Esophagus mucosa (tissue), 1 donor: ENCODE results near the gene CENPT. TPM values are rescaled to one million over a fixed set of nuclear protein-coding genes. Genes with fewer than 3 reads are reported as not detected.
"Not testable (repeated sequence)": the region's sequence is repeated elsewhere in the genome, so short reads cannot be mapped to it uniquely, and the experiment has no call there.

Experiments used
- ATAC-seq: fragments of 200-7000 bp; cut with Tn5 transposase; one replicate; pipeline ENCODE4 v1.9.1; 2020
- total RNA-seq: library from RNA; stranded (reverse); gene quantifications from one replicate; pipeline ENCODE4 v1.2.4, GENCODE V29; 2023
- donor health status: DM: yes; HTN: yes; CAD: no.

Gene CENPT
- total RNA-seq, 1 donor from 2014 or later: 16.5 TPM

DNA sequence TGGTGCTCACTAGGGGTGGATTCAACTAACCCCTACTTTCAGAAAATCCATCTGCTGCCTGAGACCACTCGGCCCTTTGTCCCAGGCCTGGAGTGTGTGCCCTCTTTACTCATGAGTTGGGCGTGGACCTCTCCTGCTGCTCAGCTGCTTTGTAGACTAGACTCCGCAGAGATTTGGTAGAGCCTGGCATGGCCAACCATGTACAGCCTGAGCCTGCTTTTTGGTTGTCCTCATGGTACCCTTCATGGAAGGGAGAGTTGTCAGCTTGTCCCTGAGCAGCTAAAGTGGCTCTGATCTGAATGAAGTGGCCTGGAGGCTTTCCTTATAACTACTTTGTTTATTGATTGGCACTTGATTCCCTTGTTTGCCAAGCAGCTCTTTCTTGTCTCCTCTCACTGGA lies 26.9 kb upstream of the CENPT start:
- peak; percentile 5 for ATAC-seq

DNA sequence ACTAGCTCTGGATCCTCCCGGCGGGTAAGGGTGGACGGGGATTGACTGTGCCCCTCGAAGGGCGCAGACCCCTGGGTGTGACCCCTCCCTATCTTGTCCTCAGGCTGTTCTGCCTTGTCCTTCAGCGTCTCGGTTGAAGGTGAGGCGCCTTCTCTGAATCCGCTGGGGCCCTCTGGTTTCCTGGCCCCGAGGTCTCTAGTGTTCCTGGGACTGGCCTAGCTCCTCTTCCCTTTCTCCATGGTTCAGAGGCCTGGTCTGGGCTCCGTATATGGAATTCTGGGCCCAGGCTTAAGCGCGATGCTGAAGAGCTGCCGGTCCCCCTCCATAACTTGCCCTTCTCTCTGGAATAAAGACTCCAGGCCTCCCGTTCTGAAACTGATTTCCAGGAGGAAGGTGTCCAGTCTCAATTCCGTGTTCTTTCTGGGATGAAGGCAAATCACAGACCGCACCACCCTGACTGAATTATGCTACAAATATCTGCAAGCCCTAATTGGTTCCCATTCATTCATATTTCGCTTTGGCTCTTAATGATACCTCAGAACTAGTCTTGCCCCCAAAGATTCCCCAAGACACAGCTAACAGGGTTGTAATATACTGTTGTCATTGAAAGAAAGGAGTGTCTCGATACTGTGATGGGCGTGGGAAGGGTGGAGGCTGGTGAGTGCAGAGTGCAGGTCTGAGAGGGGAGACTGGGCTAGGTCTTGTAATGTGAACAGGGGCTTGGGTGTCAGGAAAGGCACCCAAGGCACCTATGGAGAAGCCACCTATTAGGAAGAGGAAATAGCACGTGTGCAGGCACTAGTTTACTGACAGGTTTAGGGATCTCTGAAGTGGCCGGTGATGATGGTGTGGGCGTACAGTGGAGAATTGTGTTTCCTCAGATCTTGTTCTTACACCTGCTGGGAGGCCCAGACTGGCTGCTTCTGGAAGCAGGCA lies 26.2 kb upstream of the CENPT start:
- ATAC-seq: peak; percentile 35

DNA sequence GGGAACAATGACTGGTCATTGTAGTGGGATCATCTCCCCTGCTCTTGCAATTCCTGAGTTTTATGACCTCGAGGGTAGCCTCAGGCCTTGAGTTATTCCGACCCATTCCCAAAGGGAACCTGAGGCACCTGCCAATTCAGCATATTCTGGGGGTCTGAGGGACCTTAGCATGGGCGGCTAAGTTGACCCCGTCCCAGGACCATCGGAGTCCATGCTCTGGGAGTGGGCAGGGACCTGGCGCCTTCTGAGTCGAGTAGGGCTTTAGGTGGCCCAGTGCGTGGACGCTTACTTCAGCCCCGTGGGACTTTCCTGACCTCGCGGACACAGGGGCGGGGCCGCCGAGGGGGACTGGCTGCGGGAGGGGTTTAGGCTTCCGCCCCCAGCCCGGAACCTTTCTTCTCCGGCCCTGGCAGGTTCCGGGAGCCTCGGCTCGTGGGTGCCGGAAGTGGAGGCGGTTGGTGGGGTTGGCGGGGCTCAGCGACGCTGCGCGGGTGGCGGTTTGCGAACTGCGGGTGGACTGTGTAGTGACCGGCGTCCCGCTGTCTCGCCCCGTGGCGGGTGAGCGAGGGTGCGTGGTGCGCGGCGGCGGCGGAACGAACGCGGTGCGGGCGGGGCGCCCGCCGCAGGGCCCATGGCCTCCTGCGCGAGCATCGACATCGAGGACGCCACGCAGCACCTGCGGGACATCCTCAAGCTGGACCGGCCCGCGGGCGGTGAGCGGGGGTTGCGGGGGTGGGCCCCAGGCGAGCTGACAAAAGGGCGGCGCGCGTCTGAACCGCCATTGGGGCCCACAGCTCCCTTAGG lies 25.3 kb upstream of the CENPT start, which contains the start of gene EDC4:
Gene EDC4, plus strand, starts transcription at position 422 of the 804 bp plus-strand sequence. Its CDS starts 210 bp downstream, at position 632.
- ATAC-seq: peak; percentile 76

DNA sequence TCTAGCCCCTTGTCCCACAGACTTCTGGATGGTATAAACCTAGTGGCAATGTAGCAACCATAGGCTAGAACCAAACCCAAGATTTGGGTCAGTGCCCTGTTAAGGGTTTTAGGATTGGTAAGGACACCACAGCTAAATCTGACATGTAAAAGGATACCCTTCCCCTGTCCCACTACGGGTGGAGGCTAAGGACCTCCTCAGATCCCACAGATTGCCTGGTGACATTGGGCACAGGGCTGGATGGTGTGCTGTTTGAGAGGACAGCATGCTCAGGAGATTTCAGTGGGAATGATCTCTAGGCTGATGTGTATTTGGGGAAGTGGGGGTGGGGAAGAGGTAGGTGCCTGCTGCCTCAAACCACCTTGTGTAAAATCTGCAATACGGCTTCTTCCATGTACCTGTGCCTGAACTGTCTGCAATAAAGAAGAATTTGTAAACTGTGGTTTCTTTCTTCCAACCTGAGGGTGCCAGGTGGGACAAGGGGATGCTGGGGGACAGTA lies 24.7 kb upstream of the CENPT start:
- ATAC-seq: no peak

DNA sequence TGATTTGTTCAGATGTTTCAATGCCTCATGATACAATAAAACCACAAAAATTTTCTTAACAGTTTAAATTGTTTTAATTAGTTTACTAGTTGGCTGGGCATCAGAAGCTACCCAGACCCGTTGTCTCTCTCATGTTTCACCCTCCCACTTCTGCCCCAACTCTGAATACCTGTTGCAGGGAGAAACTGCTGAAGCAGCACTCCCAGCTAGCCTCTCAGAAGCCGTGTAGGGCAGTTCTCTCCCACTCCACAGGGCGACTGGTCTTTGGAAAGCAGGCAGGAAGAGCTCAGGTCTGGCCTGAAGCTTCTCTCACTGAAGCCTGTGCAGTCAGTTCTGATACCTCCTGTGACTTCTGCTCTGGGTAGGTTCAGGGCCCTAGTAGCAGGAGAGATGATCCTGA lies 23.8 kb upstream of the CENPT start:
- ATAC-seq: no peak

DNA sequence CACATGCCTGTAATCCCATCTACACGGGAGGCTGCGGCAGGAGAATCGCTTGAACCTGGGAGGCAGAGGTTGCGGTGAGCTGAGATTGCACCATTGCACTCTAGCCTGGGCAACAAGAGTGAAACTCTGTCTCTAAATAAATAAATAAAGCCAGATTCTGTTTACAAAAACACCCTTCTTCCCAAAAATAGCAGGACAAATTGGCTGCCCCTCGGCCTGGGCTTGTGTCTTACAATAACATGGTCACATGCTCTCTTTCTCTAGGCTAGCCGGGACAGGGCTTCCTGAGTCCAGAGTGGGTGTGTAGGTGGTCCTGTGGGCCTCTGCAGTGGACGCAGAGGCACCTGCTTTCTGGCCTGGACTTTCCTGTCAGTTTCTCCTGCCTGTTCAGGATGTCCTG lies 22.2 kb upstream of the CENPT start:
- no peak for ATAC-seq

DNA sequence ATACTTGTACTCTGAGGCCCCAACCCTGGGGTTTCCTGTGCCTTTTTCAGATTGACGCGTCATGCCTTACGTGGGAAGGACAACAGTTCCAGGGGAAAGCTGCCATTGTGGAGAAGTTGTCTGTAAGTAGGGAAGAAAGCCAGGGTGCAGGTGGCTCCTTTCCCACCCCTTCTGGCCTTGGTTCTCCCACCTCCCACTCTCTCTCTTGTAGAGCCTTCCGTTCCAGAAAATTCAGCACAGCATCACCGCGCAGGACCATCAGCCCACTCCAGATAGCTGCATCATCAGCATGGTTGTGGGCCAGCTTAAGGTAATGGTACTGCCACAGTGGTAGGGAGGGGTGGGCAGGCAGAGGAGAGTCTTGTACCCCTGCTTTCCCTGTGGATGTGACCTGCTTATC lies 20.8 kb upstream of the CENPT start:
- no peak for ATAC-seq

DNA sequence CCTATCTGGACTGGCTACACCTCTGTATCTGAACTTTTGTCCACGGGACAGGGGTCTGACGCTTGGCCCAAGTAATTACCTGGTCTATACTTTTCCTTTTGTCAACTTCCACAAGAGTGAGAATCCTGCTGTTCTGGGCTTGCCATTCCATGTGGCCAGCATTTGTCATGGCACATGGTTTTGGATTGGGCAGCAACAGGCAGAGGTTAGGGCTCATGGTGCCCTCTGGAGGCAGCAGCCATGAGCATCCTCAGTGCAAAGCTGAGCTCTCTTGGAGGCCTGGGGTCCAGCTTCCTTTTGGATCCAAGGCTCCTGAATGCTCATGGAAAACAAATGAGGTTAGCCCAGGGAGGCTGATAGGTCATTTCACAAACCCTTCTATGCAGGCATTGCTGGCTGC lies 17.8 kb upstream of the CENPT start:
- peak; percentile 51 for ATAC-seq

DNA sequence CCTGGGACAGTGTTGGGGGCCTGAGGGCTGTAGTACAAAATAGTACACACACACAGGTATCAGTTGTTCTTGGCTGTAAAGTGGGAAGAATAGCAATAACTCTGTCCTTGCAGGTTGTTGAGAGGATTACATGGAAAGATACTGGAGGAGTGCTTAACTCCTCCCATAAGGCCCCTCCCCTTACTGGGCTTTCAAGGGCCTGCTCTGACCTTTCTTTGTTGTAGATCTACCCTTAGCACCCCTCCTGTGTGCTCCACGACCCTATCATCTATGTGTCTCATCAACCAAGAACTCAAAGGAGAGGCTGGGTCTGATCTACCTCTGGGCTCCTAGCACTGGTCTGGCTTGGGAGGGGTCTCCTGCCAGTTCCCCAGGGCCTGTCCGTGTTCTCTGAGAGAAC lies 17.1 kb upstream of the CENPT start:
- ATAC-seq: no peak

DNA sequence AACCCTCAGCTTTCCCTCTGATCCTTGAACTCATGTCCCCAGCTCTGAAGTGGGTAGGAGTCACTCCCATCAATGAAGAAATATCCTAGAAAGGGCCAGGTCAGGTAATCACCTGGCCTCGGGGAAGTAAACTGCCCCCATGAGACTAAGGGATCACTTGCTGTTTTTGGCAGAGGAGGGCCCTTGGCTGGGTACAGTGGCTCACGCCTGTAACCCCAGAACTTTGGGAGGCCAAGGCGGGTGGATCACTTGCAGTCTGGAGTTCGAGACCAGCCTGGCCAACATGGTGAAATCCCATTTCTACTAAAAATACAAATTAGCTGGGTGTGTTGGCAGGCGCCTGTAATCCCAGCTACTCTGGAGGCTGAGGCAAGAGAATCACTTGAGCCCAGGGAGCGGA lies 16.6 kb upstream of the CENPT start:
- not testable (repeated sequence) for ATAC-seq

DNA sequence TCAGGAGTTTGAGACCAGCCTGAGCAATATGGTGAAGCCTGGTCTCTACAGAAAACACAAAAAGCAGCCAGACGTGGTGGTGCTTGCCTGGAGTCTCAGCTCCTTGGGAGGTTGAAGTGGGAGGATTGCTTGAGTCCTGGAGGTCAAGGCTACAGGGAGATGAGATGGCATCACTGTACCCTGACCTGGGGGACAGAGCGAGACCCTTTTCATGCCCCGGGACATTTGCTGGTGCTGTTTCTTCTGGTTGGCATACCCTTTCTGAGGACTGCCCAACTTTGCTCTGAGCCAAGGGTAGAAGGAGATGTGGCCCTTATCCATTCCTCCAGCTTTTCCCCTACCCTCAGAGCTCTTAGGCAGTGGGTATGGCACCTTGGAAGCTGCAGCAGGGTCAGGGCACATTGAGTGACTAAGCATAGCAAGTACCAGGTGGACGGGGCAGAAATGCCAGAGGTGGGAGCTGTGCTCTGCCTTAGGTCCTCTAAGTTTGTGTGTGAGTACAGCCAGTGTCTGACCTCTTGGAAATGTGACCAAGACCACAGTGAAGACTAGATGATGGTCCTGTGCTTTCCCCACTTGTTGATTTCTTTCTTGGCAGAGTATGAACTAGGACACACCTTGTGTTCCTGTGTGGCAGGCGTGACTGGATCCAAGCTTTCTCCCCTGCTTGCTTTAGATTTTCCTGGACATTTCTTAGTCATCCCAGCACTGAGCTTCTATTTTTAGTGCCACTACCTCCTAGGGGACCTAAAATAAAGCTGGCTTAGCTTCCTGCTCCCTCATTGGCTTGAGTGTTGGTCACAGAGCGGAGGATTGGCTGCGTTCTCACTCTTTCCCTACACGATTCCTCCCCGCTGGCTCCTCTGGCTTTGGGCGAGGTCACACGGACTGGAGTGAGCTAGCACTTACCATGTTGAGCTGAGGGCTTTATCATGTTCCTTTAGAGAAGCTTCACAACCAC lies 15.4 kb upstream of the CENPT start:
- ATAC-seq: peak; percentile 50

DNA sequence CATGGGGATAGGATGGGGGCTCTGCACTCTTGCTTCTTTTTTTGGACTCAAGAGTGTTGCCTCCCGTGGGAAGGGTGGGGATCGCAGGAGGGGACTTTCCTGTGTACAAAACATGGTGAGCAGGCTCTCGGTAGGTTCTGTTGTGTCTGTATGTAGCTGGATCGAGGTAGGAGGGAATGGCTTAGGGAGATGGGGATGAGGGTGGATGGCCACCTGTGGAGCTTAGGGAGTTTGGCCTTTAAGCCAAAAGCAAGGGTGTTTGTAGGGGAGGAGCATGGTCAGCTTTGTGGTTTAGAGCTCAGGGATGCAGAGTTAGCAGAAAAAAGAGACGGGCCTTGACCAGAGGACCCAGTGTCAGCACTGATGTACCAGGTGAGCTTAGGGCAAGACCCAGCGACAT lies 14.4 kb upstream of the CENPT start:
- ATAC-seq: no peak

DNA sequence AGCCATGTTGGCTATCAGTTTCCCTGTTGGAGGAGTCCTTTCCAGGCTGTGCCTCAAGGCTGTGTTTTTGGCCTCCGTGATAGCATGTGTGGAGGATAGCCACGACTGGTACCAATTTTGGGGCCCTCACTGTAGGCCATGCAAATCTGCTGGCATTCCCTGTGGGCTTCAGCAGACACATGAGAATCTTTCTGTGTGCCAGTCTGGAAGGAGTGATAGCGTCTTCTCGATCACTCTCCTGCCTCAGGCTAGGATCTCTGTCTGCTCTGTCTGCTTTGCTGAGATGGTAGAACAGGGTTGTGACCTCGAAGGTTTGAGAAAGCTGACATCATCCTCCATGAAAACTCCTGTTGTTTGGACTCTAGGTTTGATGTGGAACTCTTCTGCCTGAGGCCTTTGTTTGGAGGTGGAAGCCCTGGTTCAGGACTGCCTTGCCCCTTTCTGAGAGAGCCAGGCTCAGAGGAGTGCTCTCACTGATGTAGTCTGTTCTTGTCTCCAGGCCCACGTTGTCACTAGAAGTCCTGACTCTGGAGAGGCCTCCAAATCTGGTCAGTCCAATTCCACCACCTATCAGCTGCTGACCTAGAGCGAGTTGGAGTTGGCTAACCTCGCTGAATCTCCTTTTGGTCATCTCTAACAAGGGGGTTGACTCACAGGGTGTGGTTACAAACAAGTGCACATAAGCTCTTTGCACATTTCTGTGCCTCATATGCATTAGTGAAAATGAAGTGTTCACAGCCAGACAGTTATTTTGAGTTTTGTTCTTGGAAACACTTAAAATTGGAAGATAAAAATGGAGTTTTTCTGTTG lies 13.3 kb upstream of the CENPT start:
- ATAC-seq: peak; percentile 48

DNA sequence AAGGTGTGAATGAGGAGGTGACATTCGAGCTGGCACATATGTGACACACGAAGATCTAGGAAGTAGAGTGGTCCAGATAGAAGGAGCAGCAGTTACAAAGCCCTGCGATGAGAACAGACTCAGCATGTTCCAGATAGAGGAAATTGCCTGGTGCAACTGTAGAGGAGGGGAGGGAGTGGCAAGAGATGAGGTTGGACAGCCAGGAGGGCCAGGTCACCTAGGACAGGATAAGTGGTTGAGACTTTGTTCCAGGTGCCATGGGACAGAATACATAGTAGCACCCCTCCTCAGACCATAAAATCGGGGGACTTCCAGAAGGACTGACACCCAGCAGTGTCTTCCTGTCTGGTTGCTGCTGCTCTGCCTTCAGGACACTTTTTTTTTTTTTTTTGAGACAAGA lies 11.0 kb upstream of the CENPT start:
- no peak for ATAC-seq

DNA sequence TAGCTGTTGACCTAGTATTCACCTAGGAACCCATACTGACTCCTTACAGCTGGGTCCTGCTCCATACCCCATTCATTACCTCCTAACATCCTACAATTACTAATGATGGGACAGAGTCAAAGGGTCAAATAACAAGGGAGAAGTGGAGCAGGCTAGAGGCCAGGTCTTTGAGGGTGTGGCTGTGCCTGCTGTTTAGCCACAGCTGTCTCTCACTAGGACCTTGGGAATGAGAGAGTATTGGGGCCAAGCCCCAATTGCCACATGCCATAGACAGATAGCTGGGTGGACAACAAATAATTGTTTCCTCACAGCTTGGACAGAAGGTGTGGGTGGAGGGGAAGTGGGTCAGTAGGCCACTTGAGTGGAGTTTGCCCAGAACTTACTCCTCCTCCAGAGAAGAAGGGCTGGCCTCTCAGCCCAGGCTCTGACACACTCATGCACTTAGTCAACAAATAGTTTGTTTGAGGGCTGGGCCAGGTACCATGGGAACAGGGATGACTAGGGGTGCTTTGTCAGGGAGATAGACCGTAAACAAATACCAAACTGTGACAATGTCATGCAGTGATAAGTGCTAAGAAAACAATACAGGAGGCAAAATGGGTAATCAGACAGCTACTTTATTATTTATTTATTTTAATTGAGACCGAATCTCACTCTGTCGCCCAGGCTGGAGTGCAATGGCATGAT lies 10.2 kb upstream of the CENPT start:
- ATAC-seq: peak; percentile 94

DNA sequence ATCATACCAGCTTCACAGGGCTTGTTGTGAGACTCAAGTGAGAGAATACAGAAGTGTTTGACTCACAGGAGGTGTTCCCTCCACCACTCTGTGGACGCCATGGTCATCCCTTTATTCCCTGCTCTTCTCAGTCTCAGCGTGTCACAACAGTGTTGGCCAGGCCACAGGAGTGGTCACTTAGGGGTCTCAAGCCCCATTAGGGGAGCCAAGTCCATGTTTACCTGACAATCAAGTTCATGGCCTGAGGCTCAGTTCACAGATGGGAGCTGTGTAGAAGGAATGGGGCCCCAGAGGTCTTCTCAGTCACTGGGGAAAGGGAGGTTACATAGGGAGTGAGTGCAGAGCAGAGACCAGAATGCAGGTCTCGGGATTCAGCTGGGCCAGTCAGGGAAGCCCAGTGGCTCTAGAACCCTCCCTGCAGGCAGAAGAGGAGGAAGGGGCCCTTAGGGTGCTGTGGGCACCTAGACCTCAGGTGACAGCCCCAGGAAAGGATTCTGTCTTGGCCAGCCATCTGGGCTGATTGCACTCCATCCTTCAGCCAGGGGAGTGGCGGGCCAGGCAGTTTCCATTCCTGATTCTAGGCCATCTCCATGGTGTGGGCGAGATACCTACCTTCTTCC lies 9.5 kb upstream of the CENPT start:
- ATAC-seq: no peak

DNA sequence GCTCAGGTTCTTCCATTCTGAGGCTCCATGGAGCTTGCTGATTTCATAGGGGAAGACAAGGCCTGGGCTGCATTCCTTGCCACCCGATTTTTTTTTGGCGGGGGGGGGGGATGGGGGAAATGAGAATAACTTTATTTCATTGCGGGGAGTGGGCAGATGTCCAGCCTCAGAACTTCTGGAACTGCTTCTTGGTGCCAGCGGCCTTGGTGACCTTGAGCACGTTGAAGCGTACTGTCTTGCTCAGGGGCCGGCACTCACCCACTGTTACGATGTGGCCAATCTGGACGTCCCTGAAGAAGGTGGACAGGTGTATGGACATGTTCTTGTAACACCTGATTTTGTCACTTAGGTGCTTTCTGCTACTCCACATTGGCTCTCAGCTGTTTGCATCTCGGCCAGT lies 8.3 kb upstream of the CENPT start:
- ATAC-seq: no peak

DNA sequence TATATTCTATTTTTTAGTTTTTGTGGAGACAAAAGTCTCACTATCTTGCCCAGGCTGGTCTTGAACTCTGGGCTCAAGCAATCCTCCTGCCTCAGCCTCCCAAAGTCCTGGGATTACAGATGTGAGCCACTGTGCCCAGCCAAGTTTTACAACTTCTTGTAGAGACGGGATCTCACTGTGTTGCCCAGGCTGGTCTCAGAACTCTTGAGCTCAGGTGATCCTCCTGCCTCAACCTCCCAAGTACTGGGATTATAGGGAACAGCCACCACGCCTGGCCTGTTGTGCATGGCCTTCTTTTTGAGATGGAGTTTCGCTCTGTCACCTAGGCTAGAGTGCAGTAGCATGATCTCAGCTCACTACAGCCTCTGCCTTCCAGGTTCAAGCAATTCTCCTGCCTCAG lies 6.2 kb upstream of the CENPT start:
- no peak for ATAC-seq

DNA sequence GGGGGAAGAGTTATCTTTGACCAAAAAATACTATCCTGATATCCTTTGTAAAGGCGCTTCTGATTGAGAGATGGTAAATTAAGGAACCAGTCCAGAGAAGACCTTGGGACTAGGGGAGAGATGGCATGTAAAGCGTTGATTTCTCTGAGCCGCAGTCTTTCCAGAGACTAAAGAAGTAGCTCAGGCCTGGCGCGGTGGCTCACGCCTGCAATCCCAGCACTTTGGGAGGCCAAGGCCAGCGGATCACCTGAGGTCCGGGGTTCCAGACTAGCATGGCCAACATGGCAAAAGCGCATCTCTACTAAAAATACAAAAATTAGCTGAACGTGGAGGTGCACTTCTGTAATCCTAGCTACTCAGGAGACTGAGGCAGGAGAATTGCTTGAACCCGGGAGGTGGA lies 625 bp upstream of the CENPT start:
- no peak for ATAC-seq
